K562 treated with DMSO at 1 percent for 12 hours (cell line): ENCODE results near the gene ADH1A. TPM values are rescaled to one million over a fixed set of nuclear protein-coding genes. Genes with fewer than 3 reads are reported as not detected.

Experiments used
- total RNA-seq: library from RNA; unstranded; fragments of 300-600 nt; gene quantifications from 2 replicates; pipeline ENCODE4 v1.2.3, GENCODE V29; 2022; ENCODE audit not compliant: insufficient read depth

The ADH1A gene
- total RNA-seq: not detected in 2 replicates

GRCh38 chr4:99290848-99291786 is at the start of gene ADH1A:
Gene ADH1A (minus strand): TSS chr4:99290985. CDS start chr4:99290914, 71 bp downstream.

DNA sequence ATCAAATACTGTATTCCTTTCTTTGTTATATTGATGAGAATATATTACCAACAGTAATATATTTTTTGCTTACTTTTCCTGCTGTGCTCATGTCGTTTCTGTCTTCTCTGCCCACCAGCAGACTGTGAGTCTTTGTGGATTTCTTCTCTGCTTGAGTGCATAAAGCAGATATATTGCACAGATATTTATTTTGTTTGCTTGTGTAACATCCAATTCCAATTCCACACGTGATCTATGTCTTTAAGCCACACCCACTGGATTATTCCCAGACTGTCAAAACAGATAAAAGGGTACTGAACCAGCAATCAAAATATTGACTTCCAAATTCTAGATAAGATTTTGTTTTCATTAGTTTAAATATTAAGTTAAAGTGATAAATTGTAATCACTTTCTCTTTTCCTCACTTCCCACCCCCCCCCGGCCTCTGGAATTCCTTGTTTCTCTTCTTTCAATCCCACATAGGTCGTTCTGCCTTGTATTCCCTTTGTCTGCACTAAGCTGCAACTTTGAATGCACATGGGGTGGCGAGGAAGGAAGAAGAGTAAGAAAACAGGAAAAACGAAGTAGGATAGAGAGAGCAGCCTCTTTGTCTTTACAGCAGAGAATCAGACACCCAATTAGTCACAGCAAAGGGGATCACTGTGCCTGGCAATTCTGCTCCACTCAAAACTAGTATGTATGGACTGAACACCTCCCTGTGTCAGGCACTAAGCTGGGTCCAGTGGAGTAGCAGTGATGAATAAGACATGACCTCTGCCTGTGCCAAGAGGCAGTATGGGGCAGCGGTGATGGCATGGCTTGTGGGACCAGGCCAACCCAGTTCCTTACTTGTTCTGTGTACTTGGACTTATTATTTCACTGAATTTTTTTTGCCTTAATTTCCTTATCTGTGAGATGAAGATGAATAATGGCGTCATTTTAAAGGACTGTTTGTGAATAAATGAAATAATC is 30.7 kb upstream of the ADH1A start, which contains the start of gene ADH1B:
ADH1B (minus strand) TSS at position 161 of the 951 bp plus-strand sequence; CDS start at position 91, 70 bp downstream.

Other genes starting within 250 kb of the ADH1A start
- gene ADH5, start 202.2 kb downstream of the ADH1A start, total RNA-seq: 93.9 and 110 TPM in 2 replicates
- gene ADH4, start 146.7 kb downstream of the ADH1A start, total RNA-seq: not detected in 2 replicates
- gene ADH6, start 71.7 kb downstream of the ADH1A start, total RNA-seq: not detected in 2 replicates
- not detected in 2 replicates for gene ADH1B, start 30.4 kb upstream of the ADH1A start, total RNA-seq
- gene ADH1C, start 61.8 kb upstream of the ADH1A start, total RNA-seq: not detected in 2 replicates
- gene ADH7, start 144.4 kb upstream of the ADH1A start, total RNA-seq: not detected in 2 replicates
- gene C4orf17, start 220.0 kb upstream of the ADH1A start, total RNA-seq: not detected in 2 replicates